GM19193 (cell line): ENCODE data around the gene DLG2.

Experiments used
- POLR2A ChIP-seq: IDR thresholded peaks from 4 replicates; pipeline ENCODE4 v1.6.1; 2011; ENCODE audit not compliant: insufficient read depth, insufficient read length; ENCODE audit errors: extremely low read depth

The DLG2 gene

GRCh38 chr11:84522331-84522730 lies 1104.8 kb downstream of the DLG2 start:
- TF ChIP-seq POLR2A, result no peak

- TF ChIP-seq POLR2A, result no peak
Measured at GRCh38 chr11:84518631-84519183, 1108.4 kb downstream of the DLG2 start.

DNA sequence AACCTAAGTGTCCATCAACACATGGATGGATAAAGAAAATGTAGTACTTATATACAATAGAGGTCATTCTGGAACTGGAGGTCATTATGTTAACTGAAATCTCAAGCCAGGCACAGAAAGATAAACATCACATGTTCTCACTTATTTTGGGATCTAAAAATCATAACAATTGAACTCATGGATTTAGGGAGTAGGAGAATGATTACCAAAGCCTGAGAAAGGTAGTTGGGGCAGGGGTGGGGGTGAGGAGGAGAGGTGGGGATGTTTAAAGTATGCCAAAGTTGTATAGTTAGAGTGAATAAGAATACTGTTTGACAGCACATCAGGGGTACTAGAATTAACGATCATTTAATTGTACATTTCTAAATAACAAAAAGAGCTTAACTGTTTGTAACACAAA lies 1112.7 kb downstream of the DLG2 start:
- TF ChIP-seq POLR2A, result no peak

- no peak for TF ChIP-seq POLR2A
Measured at GRCh38 chr11:84503503-84503902, 1123.6 kb downstream of the DLG2 start.

DNA sequence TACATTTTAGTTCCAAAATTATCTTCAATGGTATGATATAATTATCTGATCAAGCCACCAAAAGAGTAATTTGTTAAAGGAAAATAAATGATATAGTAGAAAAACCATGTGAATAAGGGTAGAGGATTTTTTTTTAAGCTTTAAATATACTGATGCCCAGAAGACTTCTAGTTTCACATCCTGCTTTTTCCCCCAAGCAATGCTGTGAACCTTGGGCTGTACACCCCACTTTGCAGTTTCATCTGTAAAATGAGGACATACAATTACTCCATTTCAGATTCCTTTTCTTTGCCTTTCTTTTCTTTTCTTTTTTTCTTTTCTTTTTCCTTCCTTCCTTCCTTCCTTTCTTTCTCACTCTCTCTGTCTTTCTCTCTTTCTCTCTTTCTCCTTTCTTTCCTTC lies 1125.4 kb downstream of the DLG2 start:
- TF ChIP-seq POLR2A, result no peak

DNA sequence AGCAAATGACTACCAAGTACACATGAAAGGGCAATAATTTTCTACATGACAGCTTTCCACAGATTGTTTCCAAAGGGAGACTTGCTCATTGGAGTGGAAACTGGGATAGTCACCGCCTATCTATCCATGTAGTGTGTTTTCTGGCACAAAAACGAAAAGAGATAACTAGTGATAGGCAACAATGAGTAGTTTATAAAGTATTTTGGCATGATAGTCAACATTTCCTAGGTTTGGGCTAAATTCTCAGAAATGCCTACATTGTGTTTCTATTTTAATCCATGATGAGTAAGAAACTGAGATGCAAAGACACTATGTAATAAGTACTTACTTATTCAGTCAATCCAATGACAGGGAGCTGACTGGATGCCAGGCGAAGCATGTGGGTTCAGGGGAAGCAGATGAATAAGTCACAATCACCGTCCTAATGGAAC lies 1129.1 kb downstream of the DLG2 start:
- no peak for TF ChIP-seq POLR2A

GRCh38 chr11:84497181-84497580 lies 1130.0 kb downstream of the DLG2 start:
- TF ChIP-seq POLR2A, result no peak

DNA sequence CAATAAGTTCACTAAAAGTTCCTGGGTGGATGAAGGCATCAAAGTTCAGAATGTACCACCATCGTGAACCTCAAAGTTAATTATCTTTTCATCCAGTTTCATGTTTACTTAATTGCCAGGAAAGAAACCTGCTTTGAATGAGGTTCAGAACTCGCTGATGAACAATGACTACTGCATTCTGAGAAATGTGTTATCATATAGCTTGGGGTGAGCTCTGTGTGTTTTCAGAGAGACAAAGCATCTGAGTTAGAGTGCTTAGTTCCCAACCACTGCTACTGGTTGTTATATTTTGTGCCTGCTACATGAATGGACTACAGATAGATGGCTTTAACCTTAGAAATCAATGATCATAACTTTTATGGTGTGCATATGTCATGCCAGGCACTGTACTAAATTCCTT lies 1131.0 kb downstream of the DLG2 start:
- no peak for TF ChIP-seq POLR2A

GRCh38 chr11:84480131-84480530 lies 1147.0 kb downstream of the DLG2 start:
- no peak for TF ChIP-seq POLR2A

GRCh38 chr11:84476581-84476980 lies 1150.6 kb downstream of the DLG2 start:
- TF ChIP-seq POLR2A, result no peak

DNA sequence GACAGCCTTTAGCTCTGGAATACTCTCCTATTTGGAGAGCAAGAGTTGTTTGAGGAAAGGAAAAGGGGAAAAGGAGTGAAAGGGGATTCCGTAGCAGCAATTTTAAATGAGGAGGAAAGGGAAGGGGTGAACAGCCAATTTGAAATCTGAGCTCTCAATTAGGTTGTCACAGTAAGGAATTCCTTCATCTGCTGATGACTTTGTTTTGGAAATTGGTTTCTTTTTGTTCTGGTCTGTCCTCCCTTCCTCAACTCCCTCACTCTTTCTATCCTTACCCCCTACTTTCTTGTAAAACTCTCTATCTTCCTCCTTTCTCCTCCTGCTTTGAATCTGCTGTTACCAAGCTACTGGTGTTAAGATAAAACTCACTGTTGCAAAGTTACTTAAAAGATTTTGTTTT lies 1155.6 kb downstream of the DLG2 start:
- no peak for TF ChIP-seq POLR2A

- no peak for TF ChIP-seq POLR2A
Measured at GRCh38 chr11:84468235-84468634, 1158.9 kb downstream of the DLG2 start.

- TF ChIP-seq POLR2A, result no peak
Measured at GRCh38 chr11:84465040-84465439, 1162.1 kb downstream of the DLG2 start.

- no peak for TF ChIP-seq POLR2A
Measured at GRCh38 chr11:84455691-84456090, 1171.5 kb downstream of the DLG2 start.

GRCh38 chr11:84452211-84452610 lies 1174.9 kb downstream of the DLG2 start:
- TF ChIP-seq POLR2A, result no peak

DNA sequence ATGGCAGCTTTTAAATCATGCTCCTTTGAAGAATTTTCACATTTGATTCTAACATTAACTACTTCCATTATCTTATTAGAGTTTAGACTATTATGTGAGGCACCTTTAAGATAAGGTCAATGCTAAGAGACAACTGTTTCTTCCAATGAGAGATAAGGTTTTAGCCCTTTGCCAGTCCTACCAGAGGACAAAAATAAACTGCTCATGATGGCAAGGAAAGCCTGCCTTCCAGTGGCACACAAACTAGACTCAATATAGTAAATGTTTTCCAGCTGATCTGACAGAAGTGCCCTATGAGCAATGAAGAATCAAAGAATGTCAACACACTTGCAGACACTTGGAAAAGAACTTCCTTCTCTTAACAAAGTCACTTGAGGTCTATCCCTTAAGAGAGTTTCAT lies 1188.6 kb downstream of the DLG2 start:
- TF ChIP-seq POLR2A, result no peak

- no peak for TF ChIP-seq POLR2A
Measured at GRCh38 chr11:84437071-84437980, 1189.8 kb downstream of the DLG2 start.

GRCh38 chr11:84430661-84431060 lies 1196.5 kb downstream of the DLG2 start:
- no peak for TF ChIP-seq POLR2A
